HS-5 (cell line): ENCODE results near the gene TCAP.
"Not testable (repeated sequence)": the region's sequence is repeated elsewhere in the genome, so short reads cannot be mapped to it uniquely, and the experiment has no call there.

ENCODE experiments used
- DNase-seq: peaks from one replicate; pipeline ENCODE4 v3.0.0-alpha.2; 2012; ENCODE audit warnings: low read depth

Gene TCAP

DNA sequence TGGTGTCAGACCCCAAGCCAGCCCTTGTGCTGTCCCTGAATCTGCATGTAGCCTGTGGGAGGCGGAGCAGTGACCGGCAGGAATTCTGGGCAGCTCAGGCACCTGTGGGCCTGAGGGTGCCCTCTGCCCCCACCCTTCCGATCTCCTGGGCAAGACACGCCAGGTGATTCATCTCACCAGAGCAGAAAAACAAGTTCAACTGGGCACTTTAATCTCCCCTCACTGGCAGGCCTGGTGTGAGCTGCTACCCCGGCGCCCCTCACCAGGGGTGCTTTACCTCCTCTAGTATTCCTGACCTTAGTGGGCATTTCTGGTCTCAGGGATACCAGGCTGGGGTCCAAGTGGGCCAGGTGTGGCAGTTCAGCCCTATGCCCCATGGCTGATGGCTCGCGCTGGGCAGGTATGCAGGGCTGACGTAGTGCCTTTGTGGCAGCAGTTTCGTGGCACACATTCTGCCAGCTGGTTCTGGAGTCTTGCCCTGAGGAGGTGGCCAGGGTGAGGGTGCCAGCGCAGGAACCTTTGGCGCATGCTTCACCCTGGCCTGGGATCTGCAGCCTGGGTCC lies 40.7 kb downstream of the TCAP start:
- DNase-seq, result no peak

- DNase-seq, result no peak
These were observed 41.2 kb downstream of the TCAP start for GRCh38 chr17:39706383-39706782.

DNA sequence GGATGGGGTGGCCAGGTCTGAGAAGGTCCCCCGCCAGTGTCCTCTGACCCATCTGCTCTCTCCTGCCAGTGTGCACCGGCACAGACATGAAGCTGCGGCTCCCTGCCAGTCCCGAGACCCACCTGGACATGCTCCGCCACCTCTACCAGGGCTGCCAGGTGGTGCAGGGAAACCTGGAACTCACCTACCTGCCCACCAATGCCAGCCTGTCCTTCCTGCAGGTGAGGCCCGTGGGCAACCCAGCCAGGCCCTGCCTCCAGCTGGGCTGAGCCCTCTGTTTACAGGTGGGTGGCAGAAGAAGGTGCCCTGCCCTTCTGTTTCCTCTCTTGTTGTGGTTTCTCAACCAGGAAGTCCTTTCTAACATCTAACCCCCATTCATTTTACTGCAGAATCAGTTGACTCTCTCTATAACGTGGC lies 41.8 kb downstream of the TCAP start:
- DNase-seq, result no peak

DNA sequence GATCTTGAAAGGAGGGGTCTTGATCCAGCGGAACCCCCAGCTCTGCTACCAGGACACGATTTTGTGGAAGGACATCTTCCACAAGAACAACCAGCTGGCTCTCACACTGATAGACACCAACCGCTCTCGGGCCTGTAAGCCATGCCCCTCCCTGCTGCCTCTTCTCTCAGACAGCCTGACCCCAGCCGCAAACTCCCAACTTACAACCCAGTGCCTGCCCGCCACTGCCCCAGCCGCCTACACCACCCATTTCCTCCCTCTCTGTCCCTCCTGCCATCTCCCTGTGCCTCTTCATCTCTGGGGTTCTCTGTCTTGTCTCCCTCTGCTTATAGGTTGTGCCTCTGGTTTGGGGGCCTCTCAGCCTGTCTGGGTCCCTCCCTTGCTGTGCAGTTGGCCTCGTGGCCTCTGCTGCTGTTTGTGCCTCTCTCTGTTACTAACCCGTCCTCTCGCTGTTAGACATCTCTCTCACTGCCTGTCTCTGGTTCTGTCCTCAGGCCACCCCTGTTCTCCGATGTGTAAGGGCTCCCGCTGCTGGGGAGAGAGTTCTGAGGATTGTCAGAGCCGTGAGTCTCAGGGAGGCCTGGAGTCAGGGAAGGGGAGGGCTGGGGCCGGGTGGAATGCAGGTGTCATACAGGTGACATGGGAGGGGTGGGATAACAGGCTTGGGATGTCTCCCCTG lies 44.3 kb downstream of the TCAP start:
- DNase-seq, result no peak

- DNase-seq, result no peak
These were observed 45.1 kb downstream of the TCAP start for GRCh38 chr17:39709998-39710964.

GRCh38 chr17:39711071-39711470 lies 45.9 kb downstream of the TCAP start:
- not testable (repeated sequence) for DNase-seq

GRCh38 chr17:39711851-39712250 lies 46.7 kb downstream of the TCAP start:
- DNase-seq, result no peak

GRCh38 chr17:39714234-39714633 lies 49.1 kb downstream of the TCAP start:
- no peak for DNase-seq

DNA sequence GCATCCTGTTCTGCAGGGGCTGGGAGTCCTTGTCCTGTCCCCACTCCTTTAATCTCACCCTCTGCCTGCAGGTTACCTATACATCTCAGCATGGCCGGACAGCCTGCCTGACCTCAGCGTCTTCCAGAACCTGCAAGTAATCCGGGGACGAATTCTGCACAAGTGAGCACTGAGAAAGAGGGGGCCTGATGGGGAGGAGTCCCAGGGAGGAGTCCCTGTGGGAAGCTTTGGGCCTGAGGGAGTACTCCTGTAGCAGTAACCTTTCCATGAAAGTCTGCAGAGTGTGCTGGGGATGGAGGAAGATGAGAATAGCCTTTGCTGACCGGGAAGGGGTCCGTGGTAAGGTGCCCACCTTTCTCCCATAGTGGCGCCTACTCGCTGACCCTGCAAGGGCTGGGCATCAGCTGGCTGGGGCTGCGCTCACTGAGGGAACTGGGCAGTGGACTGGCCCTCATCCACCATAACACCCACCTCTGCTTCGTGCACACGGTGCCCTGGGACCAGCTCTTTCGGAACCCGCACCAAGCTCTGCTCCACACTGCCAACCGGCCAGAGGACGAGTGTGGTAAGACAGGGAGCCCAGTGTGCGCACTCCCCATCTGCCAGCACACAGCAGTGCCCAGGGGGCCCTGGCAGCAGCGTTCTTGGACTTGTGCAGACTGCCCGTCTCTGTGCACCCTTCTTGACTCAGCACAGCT lies 50.4 kb downstream of the TCAP start:
- DNase-seq, result no peak
